ENCODE measurements around the gene SERPINB5.

GRCh38 chr18:63438181-63438580 is 38.6 kb upstream of the SERPINB5 start:
- TF ChIP-seq CTCF (IDR thresholded peaks at IDR 0.05), result no peak
- TF ChIP-seq POLR2A (IDR thresholded peaks at IDR 0.05), result no peak

Data from testis (tissue), 2 donors.